Trophoblast cell (in vitro differentiated cells and primary cell): ENCODE measurements around the gene HOXB6.

Experiments
- DNase-seq, 2 donors: peaks; one replicate each; pipeline ENCODE4 v3.0.0-alpha.2; 2016
- H2AFZ ChIP-seq: 2 replicates; pipeline ENCODE4 v1.6.1; 2013; ENCODE audit warnings: low read length, moderate library complexity, mild to moderate bottlenecking; ENCODE audit not compliant: insufficient read depth, poor library complexity
- H2AK5ac ChIP-seq: 2 replicates; pipeline ENCODE4 v1.6.1; 2013; ENCODE audit warnings: mild to moderate bottlenecking, low read length
- H2BK120ac ChIP-seq: 2 replicates; pipeline ENCODE4 v1.6.1; 2013; ENCODE audit warnings: low read length, mild to moderate bottlenecking, moderate library complexity; ENCODE audit not compliant: insufficient read depth, poor library complexity
- H2BK12ac ChIP-seq: 2 replicates; pipeline ENCODE4 v1.6.1; 2013; ENCODE audit warnings: mild to moderate bottlenecking, low read length, moderate library complexity
- H2BK5ac ChIP-seq: 2 replicates; pipeline ENCODE4 v1.6.1; 2013; ENCODE audit warnings: low read length, low read depth, moderate library complexity, mild to moderate bottlenecking; ENCODE audit not compliant: poor library complexity
- H3K14ac ChIP-seq: 2 replicates; pipeline ENCODE4 v1.6.1; 2013; ENCODE audit warnings: mild to moderate bottlenecking, low read length
- H3K18ac ChIP-seq: 2 replicates; pipeline ENCODE4 v1.6.1; 2013; ENCODE audit warnings: mild to moderate bottlenecking, low read length
- H3K23ac ChIP-seq: 2 replicates; pipeline ENCODE4 v1.6.1; 2013; ENCODE audit warnings: low read length
- H3K27ac ChIP-seq: 2 replicates; pipeline ENCODE4 v1.5.1; 2013; ENCODE audit warnings: low read depth, mild to moderate bottlenecking, inconsistent platforms, low read length, moderate library complexity
- H3K27me3 ChIP-seq: 2 replicates; pipeline ENCODE4 v1.6.1; 2013; ENCODE audit warnings: inconsistent platforms, mild to moderate bottlenecking, low read length, moderate library complexity; ENCODE audit not compliant: insufficient read depth
- H3K36me3 ChIP-seq, 2 experiments: 1 replicate in 1 of 2; 2 replicates in 1 of 2; pipeline ENCODE4 v1.6.1; 2013; ENCODE audit warnings: low read length in 2 of 2, mild to moderate bottlenecking in 2 of 2, moderate library complexity in 1 of 2; ENCODE audit not compliant: insufficient read depth in 2 of 2, control insufficient read depth in 1 of 2
- H3K4ac ChIP-seq: 2 replicates; pipeline ENCODE4 v1.6.1; 2013; ENCODE audit warnings: low read depth, mild to moderate bottlenecking, low read length, moderate library complexity
- H3K4me1 ChIP-seq, 2 experiments: 1 replicate in 1 of 2; 2 replicates in 1 of 2; pipeline ENCODE4 v1.6.1; 2013; ENCODE audit warnings: low read length in 2 of 2, mild to moderate bottlenecking in 2 of 2, moderate library complexity in 1 of 2; ENCODE audit not compliant: insufficient read depth in 2 of 2, control insufficient read depth in 1 of 2
- H3K4me2 ChIP-seq: 2 replicates; pipeline ENCODE4 v1.6.1; 2013; ENCODE audit warnings: inconsistent platforms, mild to moderate bottlenecking, low read length, moderate library complexity
- H3K4me3 ChIP-seq: 2 replicates; pipeline ENCODE4 v1.5.1; 2013; ENCODE audit warnings: mild to moderate bottlenecking, low read depth, low read length, inconsistent platforms
- H3K79me1 ChIP-seq: one replicate; pipeline ENCODE4 v1.6.1; 2013; ENCODE audit warnings: low read length
- H3K79me2 ChIP-seq: 2 replicates; pipeline ENCODE4 v1.6.1; 2013; ENCODE audit warnings: low read length, mild to moderate bottlenecking; ENCODE audit not compliant: control insufficient read depth, insufficient read depth, poor library complexity
- H3K9ac ChIP-seq: 2 replicates; pipeline ENCODE4 v1.6.1; 2013; ENCODE audit warnings: mild to moderate bottlenecking, low read length
- H3K9me3 ChIP-seq: 2 replicates; pipeline ENCODE4 v1.6.1; 2013; ENCODE audit warnings: low read depth, mild to moderate bottlenecking, control low read depth, inconsistent platforms, low read length; ENCODE audit not compliant: insufficient read depth
- H4K12ac ChIP-seq: 2 replicates; pipeline ENCODE4 v1.6.1; 2013; ENCODE audit warnings: low read depth, mild to moderate bottlenecking, low read length, moderate library complexity
- H4K8ac ChIP-seq: 2 replicates; pipeline ENCODE4 v1.6.1; 2013; ENCODE audit warnings: low read depth, mild to moderate bottlenecking, low read length, moderate library complexity
- H4K91ac ChIP-seq: one replicate; pipeline ENCODE4 v1.6.1; 2013; ENCODE audit warnings: low read depth, mild to moderate bottlenecking, low read length, moderate library complexity
- WGBS: extraction: QIAGEN DNeasy Blood & Tissue Kit; methylation state at CpG from one replicate; pipeline ENCODE4 v1.1.7; 2013; ENCODE audit warnings: missing lambda C conversion rate; ENCODE audit not compliant: insufficient read length, insufficient coverage; ENCODE audit errors: extremely low coverage; 5-methylcytosine and 5-hydroxymethylcytosine counted together

HOXB6 gene

DNA sequence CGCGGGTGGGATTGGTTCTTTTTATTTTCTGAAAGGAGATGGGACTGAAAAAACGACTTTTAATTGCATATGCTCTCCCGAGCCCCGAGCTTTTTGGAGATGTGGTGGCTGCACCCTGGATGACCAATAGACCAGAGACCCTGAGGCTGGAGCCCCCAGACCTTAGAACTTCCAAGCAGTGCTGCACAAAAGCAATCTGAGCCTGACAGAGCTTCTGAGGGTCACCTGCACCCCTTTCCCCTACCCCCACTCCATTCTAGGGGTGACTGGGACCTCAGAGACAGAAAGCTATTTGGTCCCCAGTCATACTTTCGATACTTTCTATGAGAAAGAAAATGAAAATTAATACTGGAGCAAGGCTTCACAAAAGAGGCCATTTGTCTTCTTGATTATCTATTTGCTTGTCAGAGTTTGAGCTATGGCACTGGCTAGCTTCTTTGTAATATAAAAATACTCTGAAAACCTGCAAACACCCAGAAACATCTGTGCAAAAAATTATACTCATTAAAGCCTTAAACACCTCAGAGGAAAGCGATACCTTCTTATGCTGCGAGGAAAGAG is 30.2 kb downstream of the HOXB6 start:
- Histone ChIP-seq H3K23ac (no peak overlapping the region), H3K4me1 (peaks cover 34 to 53% of the 10 kb centered on the region in 2 experiments), H4K8ac (no peak overlapping the region), H4K12ac (no peak overlapping the region), H2BK5ac (no peak overlapping the region), H3K9me3 (no peaks in the 10 kb centered on the region), H2BK12ac (no peak overlapping the region), H3K18ac (no peak overlapping the region), H3K36me3 (peaks cover 5 to 6% of the 10 kb centered on the region in 2 experiments), H3K9ac (no peak overlapping the region), H4K91ac (no peak overlapping the region), H3K4ac (no peak overlapping the region), H3K4me2 (no peak overlapping the region), H2AK5ac (no peak overlapping the region), H3K4me3 (no peak overlapping the region), H2BK120ac (no peak overlapping the region), H3K27ac (no peak overlapping the region), H2AFZ (no peak overlapping the region), H3K79me1 (peaks cover 28% of the 10 kb centered on the region), H3K79me2 (peaks cover 8% of the 10 kb centered on the region), H3K27me3 (no peaks in the 10 kb centered on the region), H3K14ac (no peak overlapping the region)
- DNase-seq = no peak
- no CpG with 5 or more reads among the region's 8 CpGs for WGBS

GRCh38 chr17:48571826-48572417 is 32.9 kb downstream of the HOXB6 start:
- peaks cover 24 to 46% of the 10 kb centered on the region in 2 experiments for H3K4me1 ChIP-seq
- no peak overlapping the region for H3K18ac ChIP-seq
- no peaks in the 10 kb centered on the region for H3K79me2 ChIP-seq
- peaks cover 2% of the 10 kb centered on the region for H3K27me3 ChIP-seq
- H3K9me3 ChIP-seq = no peaks in the 10 kb centered on the region
- peak overlapping the region; percentile 37 for H2AK5ac ChIP-seq
- H2AFZ ChIP-seq = no peak overlapping the region
- H3K4me2 ChIP-seq = no peak overlapping the region
- peaks cover 16% of the 10 kb centered on the region for H3K79me1 ChIP-seq
- no CpG with 5 or more reads among the region's 1 CpG for WGBS
- no peak overlapping the region for H4K8ac ChIP-seq
- H3K36me3 ChIP-seq = peaks cover 5 to 6% of the 10 kb centered on the region in 2 experiments
- no peak overlapping the region for H4K12ac ChIP-seq
- H2BK5ac ChIP-seq = no peak overlapping the region
- peak overlapping the region; percentile 42 for H4K91ac ChIP-seq
- no peak overlapping the region for H3K4ac ChIP-seq
- no peak overlapping the region for H2BK120ac ChIP-seq
- peak overlapping the region; percentile 85 for H3K14ac ChIP-seq
- H3K23ac ChIP-seq = no peak overlapping the region
- H2BK12ac ChIP-seq = peak overlapping the region; percentile 86
- no peak for DNase-seq
- no peak overlapping the region for H3K4me3 ChIP-seq
- H3K9ac ChIP-seq = no peak overlapping the region
- no peak overlapping the region for H3K27ac ChIP-seq

DNA sequence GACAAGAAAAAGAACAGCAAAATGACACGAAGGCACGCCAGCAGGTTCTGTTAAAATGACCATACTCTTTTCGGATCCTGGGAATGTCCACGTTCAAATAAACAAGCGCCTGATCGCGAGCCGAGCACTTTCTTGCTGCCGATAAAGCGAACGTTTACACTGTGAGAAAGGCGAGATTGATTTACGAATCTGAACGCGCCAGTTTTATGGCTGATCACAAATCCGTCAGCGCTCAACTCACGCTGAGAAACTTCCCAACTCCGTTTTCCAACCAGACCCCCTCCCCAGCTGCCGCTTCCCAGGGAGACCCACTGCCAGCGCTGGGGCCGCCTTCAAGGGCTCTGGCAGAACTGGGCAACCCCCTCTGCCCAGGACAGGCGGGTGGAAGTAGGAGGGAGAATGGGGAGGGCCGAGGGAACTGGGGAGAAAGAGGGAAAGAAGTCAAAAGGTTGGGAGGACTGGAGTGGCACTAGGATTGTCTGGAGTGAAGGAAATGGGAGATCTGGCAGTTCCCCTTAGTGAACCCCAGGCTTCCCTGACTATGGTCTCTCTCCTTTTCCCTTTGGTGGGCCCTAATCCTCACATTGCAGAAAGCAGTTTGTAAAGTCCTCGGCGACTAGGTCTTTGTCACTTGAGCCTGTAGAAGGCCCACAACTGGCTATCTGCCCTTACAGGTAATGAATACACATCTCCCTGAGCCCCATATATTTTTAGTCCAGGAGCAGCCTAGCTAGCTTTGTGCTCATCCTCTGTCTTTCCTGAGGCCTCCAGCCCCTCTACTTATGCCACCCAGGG is 33.6 kb downstream of the HOXB6 start:
- no peak for DNase-seq
- peak overlapping the region; percentile 86 for H2BK12ac ChIP-seq
- peaks cover 13% of the 10 kb centered on the region for H3K79me1 ChIP-seq
- H2BK5ac ChIP-seq = peak overlapping the region; percentile 70
- peaks cover 5 to 6% of the 10 kb centered on the region in 2 experiments for H3K36me3 ChIP-seq
- peak overlapping the region; percentile 42 for H3K4ac ChIP-seq
- no CpG with 5 or more reads among the region's 26 CpGs for WGBS
- H3K79me2 ChIP-seq = no peaks in the 10 kb centered on the region
- H3K23ac ChIP-seq = no peak overlapping the region
- H4K8ac ChIP-seq = peak overlapping the region; percentile 52
- peaks cover 23 to 44% of the 10 kb centered on the region in 2 experiments for H3K4me1 ChIP-seq
- no peak overlapping the region for H2AFZ ChIP-seq
- H3K4me2 ChIP-seq = peak overlapping the region; percentile 54
- peak overlapping the region; percentile 81 for H2BK120ac ChIP-seq
- no peak overlapping the region for H3K4me3 ChIP-seq
- no peaks in the 10 kb centered on the region for H3K9me3 ChIP-seq
- H3K27me3 ChIP-seq = peaks cover 6% of the 10 kb centered on the region
- H3K9ac ChIP-seq = no peak overlapping the region
- H2AK5ac ChIP-seq = peak overlapping the region; percentile 82
- peak overlapping the region; percentile 85 for H3K14ac ChIP-seq
- peak overlapping the region; percentile 93 for H3K18ac ChIP-seq
- peak overlapping the region; percentile 86 for H4K91ac ChIP-seq
- peak overlapping the region; percentile 76 for H3K27ac ChIP-seq
- no peak overlapping the region for H4K12ac ChIP-seq

GRCh38 chr17:48570325-48571023 is 34.3 kb downstream of the HOXB6 start:
- Histone ChIP-seq H3K9ac (no peak overlapping the region), H2AFZ (no peak overlapping the region), H3K9me3 (no peaks in the 10 kb centered on the region), H3K14ac (peak overlapping the region; percentile 59), H4K91ac (peak overlapping the region; percentile 82), H3K4me3 (no peak overlapping the region), H3K79me1 (peaks cover 13% of the 10 kb centered on the region), H3K23ac (no peak overlapping the region), H3K27me3 (peaks cover 6% of the 10 kb centered on the region), H2BK120ac (peak overlapping the region; percentile 83), H3K79me2 (no peaks in the 10 kb centered on the region), H3K4me1 (peaks cover 23 to 38% of the 10 kb centered on the region in 2 experiments), H3K36me3 (no peaks in the 10 kb centered on the region), H2AK5ac (no peak overlapping the region), H2BK12ac (peak overlapping the region; percentile 38), H4K12ac (peak overlapping the region; percentile 27), H3K27ac (peak overlapping the region; percentile 76), H3K4ac (peak overlapping the region; percentile 60), H3K4me2 (peak overlapping the region; percentile 54), H3K18ac (peak overlapping the region; percentile 56), H4K8ac (peak overlapping the region; percentile 79), H2BK5ac (peak overlapping the region; percentile 45)
- no CpG with 5 or more reads among the region's 19 CpGs for WGBS
- no peak for DNase-seq
